ENCODE results near the gene DIDO1. TPM values are rescaled to one million over a fixed set of nuclear protein-coding genes. Genes with fewer than 3 reads are reported as not detected.

DIDO1 gene
- total RNA-seq, 1 donor from 2014 or later: 41.6 TPM

GRCh38 chr20:62887860-62888239 is 38.5 kb downstream of the DIDO1 start:
- peak; percentile 60 for DNase-seq (ENCODE audit: low spot score)
- peaks cover 20% of the 10 kb centered on the region for H3K4me1 Mint-ChIP-seq (ENCODE audit: low read depth)
- no peaks in the 10 kb centered on the region for H3K27me3 Mint-ChIP-seq (ENCODE audit: low read depth)
- H3K27ac Mint-ChIP-seq (ENCODE audit: unreplicated experiment): peak overlapping the region; percentile 91
- H3K9me3 Mint-ChIP-seq (ENCODE audit: low read depth): no peaks in the 10 kb centered on the region
- no peak for TF ChIP-seq CTCF (IDR thresholded peaks at IDR 0.05)
- H3K4me3 Mint-ChIP-seq (ENCODE audit: unreplicated experiment): peak overlapping the region; percentile 6
- H3K36me3 Mint-ChIP-seq (ENCODE audit: low read depth): peaks cover 34% of the 10 kb centered on the region

- peak; percentile 56 for TF ChIP-seq CTCF (IDR thresholded peaks at IDR 0.05)
- Mint-ChIP-seq H3K4me1 (ENCODE audit: low read depth) (peaks cover 20% of the 10 kb centered on the region), H3K27ac (ENCODE audit: unreplicated experiment) (peak overlapping the region; percentile 91), H3K4me3 (ENCODE audit: unreplicated experiment) (peak overlapping the region; percentile 6), H3K27me3 (ENCODE audit: low read depth) (no peaks in the 10 kb centered on the region), H3K9me3 (ENCODE audit: low read depth) (no peaks in the 10 kb centered on the region), H3K36me3 (ENCODE audit: low read depth) (peaks cover 29% of the 10 kb centered on the region)
- DNase-seq (ENCODE audit: low spot score): peak; percentile 89
Measured at GRCh38 chr20:62887152-62887859, 39.0 kb downstream of the DIDO1 start.

DNA sequence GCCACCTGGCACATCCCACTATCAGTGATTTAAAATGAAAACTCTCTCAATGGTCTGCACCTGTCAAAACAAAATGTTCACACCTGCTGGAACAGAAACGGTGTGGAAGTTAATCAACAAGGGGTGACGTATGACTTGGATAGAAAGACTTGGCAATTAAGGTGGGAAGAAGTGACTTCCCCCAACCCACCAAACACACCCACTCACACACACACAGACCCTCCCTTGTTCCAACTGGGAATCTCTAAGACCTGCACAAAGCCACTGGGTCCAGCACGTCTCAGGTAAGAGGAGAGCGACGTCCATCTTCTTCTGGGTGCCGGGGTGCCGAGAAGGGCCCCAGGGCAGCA is 39.6 kb downstream of the DIDO1 start:
- Mint-ChIP-seq H3K4me1 (ENCODE audit: low read depth) (peaks cover 20% of the 10 kb centered on the region), H3K27ac (ENCODE audit: unreplicated experiment) (no peak overlapping the region), H3K27me3 (ENCODE audit: low read depth) (no peaks in the 10 kb centered on the region), H3K9me3 (ENCODE audit: low read depth) (no peaks in the 10 kb centered on the region), H3K36me3 (ENCODE audit: low read depth) (peaks cover 30% of the 10 kb centered on the region), H3K4me3 (ENCODE audit: unreplicated experiment) (no peak overlapping the region)
- DNase-seq (ENCODE audit: low spot score): peak; percentile 43
- no peak for TF ChIP-seq CTCF (IDR thresholded peaks at IDR 0.05)

DNA sequence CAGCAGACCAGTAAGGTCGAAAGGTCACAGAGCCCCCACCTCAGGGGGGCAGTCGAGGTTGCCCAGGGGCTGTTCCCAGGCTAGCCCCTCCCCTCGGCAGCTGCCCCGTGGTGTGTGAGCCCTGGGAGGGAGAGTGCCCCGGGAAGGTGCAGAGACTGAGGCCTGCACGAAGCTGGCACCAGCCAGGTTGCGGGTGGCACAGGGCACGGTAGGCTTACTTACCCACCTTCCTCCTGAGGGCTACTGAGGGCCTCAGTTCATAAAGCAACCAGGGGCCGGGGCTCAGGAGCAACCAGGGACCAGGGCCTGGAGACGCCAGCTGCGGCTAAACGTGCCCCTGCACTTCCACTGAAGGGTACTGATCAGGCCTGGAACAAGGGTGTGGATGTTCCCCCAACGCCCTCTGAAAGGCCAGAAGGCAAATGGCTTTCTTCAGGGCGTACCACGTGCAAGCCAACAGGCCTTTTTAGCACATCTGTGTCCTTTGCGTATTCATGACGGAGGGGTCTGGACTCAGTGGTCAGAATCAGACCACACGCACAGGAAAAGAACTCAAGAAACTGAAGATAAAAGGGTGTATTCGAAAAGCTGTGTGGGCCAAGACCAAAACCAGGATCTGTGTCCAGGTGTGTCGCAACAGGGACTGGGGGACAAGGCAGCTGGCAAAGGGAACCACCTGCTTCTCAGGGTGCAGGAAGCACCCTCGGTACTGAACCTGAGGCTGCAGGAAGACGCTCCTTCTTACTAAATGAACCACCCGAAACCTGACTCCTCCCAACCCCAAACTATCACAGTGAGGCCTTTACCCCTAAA is 40.2 kb downstream of the DIDO1 start:
- Mint-ChIP-seq H3K9me3 (ENCODE audit: low read depth) (no peaks in the 10 kb centered on the region), H3K27me3 (ENCODE audit: low read depth) (no peaks in the 10 kb centered on the region), H3K4me3 (ENCODE audit: unreplicated experiment) (no peak overlapping the region), H3K36me3 (ENCODE audit: low read depth) (peaks cover 30% of the 10 kb centered on the region), H3K27ac (ENCODE audit: unreplicated experiment) (no peak overlapping the region), H3K4me1 (ENCODE audit: low read depth) (peaks cover 20% of the 10 kb centered on the region)
- no peak for TF ChIP-seq CTCF (IDR thresholded peaks at IDR 0.05)
- DNase-seq (ENCODE audit: low spot score): peak; percentile 74

- no peak overlapping the region for H3K4me3 Mint-ChIP-seq (ENCODE audit: unreplicated experiment)
- H3K36me3 Mint-ChIP-seq (ENCODE audit: low read depth): peaks cover 24% of the 10 kb centered on the region
- peaks cover 20% of the 10 kb centered on the region for H3K4me1 Mint-ChIP-seq (ENCODE audit: low read depth)
- H3K9me3 Mint-ChIP-seq (ENCODE audit: low read depth): no peaks in the 10 kb centered on the region
- DNase-seq (ENCODE audit: low spot score): peak; percentile 57
- no peaks in the 10 kb centered on the region for H3K27me3 Mint-ChIP-seq (ENCODE audit: low read depth)
- H3K27ac Mint-ChIP-seq (ENCODE audit: unreplicated experiment): no peak overlapping the region
- TF ChIP-seq CTCF (IDR thresholded peaks at IDR 0.05): no peak
Measured at GRCh38 chr20:62885046-62885895, 41.0 kb downstream of the DIDO1 start.

All from chondrocyte (in vitro differentiated cells).